GM12891 (cell line): ENCODE results near the gene HSD17B3.

Experiments used
- POLR2A ChIP-seq: IDR thresholded peaks from 2 replicates; pipeline ENCODE4 v1.6.1; 2011; ENCODE audit warnings: low read depth, low read length, control low read depth
- POLR2AphosphoS5 ChIP-seq: IDR thresholded peaks from 2 replicates; pipeline ENCODE4 v1.6.1; 2011; ENCODE audit warnings: low read depth, low read length, control low read depth
- SPI1 ChIP-seq: IDR thresholded peaks from 2 replicates; pipeline ENCODE4 v1.6.1; 2011; ENCODE audit warnings: low read depth, low read length, control low read depth
- TAF1 ChIP-seq: IDR thresholded peaks from 2 replicates; pipeline ENCODE4 v1.6.1; 2011; ENCODE audit warnings: low read depth, low read length, control low read depth

DNA sequence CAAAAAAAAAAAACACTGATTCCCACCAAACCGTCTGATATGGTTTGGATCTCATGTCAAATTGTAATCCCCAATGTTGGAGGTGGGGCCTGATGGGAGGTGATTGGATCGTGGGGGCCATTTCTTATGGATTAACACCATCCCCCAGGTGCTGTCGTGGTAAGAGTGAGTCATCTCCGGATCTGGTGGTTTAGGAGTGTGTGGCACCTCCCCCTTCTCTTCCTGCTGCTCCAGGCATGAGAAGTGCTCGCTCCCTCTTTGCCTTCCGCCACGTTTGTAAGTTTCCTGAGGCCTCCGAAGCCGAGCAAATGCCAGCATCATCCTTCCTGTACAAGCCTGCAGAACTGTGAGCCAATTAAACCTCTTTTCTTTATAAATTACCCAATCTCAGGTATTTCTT is 45.2 kb downstream of the HSD17B3 start:
- TF ChIP-seq SPI1 (no peak), TAF1 (no peak), POLR2A (no peak), POLR2AphosphoS5 (no peak)
